ENCODE results near the gene TAF4B.
A peak's percentile ranks its signal among the peaks of the same experiment; 100 is the strongest.
"Not testable (repeated sequence)": the region's sequence is repeated elsewhere in the genome, so short reads cannot be mapped to it uniquely, and the experiment has no call there.

The TAF4B gene

DNA sequence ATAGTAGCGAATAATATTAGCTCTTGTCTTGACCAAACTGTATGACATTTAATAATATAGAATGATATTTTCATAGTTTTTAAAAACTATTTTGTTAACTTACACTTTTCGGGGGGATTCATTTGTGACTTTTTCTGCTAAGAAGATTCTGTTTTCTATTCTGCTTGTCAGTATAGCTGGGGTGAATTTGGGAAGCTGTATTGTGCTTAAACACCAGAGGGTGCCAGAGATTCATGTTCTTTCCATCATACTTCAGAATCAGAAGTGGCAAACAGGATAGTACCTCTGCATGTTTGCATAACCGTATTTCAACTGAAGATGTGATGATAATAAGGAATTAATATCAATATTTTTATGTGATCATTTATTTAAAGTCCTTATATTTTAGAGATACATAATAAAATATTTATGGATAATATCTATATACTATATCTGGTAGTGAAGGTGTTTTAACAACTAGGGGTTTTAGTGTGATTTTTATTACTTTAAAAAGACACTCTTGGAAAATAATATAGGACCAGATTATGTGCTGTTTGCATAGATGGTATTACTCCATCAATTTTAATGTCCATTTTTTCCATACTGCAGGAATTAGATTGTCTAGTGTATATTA lies 81.0 kb downstream of the TAF4B start:
- peak; percentile 68 for DNase-seq

DNA sequence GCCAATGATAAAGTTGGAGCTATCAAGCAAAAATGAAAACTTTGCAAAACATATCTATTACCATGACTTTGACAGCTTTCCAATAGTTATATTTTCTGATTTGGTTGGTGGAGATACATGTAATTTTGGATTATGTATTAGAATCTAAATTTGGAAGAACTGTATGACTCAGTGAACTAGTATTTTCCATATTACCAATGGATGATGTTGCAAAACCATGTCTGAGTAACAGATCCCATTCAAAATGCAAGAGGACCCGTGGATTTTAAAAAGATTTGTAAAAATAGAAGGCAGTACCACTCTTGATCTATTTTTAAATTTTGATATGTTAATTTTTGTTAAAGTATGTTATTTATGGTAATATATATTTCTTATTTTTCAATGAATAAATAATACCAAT lies 83.0 kb downstream of the TAF4B start:
- no peak for DNase-seq

DNA sequence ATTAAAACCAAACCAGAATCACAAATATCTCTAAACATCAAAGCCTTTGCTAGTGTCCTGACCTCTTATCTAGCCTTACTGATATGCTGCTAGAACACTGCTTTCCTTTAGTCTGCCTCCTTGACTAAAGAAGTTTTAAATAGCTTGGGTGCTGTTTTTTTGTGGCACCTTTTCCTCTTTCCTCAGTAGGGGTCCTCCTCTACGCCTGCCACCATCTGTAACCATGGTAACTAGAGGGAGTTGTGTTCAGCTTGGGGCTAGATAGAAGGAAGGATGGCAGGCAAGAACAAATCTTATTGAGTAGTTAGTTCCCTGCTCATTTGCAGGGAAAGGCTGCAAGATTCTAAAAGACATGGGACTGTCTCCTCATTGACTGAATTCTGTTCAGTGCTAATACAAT lies 86.0 kb downstream of the TAF4B start:
- DNase-seq: no peak

DNA sequence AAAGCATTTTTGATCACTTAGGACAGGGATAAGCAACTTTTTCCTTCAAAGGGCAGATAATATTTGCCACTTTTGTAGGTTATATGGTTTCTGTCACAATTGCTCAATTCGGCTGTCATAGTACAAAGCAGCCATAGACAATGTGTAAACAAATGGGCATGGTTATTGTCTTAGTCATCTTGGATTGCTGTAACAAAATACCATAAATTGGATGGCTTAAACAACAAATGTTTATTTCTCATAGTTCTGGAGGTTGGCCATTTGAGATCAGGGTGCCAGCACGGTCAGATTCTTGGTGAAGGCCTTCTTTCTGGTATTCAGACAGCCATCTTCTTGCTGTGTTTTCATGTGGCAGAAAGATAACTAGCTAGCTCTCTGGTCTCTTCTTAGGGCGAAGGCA lies 91.2 kb downstream of the TAF4B start:
- DNase-seq: no peak

DNA sequence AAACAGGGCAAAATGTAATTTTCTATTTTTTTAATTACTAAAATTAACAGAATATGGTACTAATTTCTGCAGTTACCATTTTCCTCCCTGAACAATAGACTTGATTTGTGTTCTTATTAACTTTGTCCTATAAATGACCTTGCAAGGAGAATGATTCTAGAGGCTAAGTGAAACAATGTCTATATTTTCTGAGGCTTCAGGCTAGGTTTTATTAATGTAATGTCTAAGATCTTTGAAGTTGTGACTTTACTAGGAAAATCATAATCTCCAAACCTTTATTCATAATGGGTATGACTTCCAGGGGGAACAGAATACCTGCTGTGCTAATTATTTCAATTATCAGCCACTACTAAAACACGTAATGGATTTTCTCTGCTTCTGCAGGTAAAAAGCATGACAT lies 94.4 kb downstream of the TAF4B start:
- DNase-seq: no peak

DNA sequence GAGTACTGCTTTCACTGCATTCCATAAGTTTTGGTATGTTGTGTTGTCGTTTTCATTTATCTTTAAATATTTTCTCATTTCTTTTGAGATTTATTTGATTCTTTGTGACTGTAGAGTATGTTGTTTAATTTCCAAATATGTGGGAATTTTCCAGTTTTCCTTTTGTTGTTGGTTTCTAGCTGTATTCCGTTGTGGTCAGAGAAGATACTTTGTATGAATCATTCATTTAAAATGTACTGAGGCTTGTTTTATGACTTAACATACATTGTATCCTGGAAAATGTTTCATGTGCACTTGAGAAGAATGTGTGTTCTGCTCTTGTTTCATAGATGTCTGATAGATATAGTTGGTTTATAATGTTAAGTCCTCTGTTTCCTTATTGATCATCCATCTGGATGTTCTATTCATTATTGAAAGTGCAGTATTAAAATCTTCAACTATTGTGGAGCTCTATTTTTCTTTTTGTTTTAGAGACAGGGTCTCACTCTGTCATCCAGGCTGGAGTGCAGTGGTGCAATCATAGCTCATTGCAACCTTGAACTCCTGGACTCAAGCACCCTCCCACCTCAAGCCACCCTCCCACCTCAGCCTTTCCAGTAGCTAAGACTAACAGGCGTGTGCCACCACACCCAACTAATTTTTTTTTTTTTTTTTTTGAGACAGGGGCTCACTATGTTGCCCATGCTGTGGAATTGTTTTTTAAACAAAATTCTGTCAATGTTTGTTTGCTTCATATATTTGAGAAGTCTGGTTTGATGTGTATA lies 96.8 kb downstream of the TAF4B start:
- no peak for DNase-seq

DNA sequence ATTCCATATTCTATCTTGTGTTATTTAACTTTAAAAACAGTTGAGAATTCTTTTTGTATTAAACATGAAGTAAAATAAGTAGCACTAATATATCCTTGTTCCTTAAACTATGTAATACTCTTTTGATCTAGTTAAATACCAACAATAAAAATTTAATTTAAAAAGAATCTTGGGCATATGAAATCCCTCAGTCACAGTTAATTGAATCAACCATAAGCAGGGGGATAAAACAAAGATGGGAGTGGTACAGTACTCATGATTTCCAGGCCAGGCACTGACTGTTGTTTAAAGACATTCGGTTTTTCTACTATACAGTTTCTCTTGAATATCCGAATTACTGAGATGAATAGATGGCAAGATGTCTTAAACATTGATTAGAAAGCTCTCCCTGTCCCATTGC lies 99.5 kb downstream of the TAF4B start:
- no peak for DNase-seq

DNA sequence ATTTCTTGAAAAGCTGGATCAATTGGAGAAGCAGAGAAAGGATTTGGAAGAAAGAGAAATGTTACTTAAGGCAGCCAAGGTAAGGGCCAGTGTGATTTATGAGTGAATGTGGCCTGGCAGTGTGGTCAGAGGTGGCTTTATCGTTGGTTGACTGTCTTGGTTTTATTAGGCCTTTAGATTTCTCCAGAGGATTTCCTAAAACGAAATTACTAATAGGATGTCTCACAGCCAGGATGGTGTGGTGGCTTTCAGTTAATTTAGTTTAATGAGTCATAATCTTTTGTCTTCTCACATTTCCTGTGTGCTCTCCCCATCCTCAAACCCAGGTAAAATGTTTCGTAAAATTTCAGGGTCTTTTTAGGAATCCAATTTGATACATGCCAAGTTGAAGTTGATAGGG lies 100.8 kb downstream of the TAF4B start:
- DNase-seq: no peak

DNA sequence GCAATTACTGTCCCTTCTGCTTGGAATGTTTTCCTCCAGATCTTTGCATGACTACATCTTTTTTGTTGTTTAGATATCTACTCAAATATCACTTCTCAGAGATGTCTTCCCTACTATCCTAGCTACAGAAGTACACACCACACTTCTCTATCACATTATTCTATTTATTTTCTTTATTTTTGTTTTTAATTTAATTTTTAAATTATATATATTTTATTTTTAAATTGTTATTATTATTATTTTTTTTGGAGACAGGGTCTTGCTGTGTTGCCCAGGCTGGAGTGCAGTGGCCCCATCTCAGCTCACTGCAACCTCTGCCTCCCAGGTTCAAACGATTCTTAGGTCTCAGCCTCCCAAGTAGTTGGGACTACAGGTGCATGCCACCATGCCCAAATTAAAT lies 106.7 kb downstream of the TAF4B start:
- no peak for DNase-seq

DNA sequence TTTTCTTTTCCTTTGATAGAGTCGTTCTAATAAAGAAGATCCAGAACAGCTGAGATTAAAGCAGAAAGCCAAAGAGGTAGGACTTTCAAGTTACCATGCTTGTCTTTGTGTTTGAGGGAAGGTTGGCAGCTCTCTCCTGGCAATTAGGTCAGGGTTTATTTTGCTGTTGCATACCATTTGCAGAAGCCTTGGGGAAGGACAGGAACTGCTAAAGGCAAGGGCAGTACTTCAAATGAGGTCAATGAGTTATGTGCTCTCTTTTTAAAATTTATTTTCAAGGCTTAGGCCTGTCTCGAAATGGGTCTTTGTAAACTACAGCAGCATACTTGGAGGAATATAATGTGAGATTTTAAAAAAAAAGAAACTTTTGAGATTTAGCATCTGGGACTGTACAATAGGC lies 108.9 kb downstream of the TAF4B start:
- no peak for DNase-seq

DNA sequence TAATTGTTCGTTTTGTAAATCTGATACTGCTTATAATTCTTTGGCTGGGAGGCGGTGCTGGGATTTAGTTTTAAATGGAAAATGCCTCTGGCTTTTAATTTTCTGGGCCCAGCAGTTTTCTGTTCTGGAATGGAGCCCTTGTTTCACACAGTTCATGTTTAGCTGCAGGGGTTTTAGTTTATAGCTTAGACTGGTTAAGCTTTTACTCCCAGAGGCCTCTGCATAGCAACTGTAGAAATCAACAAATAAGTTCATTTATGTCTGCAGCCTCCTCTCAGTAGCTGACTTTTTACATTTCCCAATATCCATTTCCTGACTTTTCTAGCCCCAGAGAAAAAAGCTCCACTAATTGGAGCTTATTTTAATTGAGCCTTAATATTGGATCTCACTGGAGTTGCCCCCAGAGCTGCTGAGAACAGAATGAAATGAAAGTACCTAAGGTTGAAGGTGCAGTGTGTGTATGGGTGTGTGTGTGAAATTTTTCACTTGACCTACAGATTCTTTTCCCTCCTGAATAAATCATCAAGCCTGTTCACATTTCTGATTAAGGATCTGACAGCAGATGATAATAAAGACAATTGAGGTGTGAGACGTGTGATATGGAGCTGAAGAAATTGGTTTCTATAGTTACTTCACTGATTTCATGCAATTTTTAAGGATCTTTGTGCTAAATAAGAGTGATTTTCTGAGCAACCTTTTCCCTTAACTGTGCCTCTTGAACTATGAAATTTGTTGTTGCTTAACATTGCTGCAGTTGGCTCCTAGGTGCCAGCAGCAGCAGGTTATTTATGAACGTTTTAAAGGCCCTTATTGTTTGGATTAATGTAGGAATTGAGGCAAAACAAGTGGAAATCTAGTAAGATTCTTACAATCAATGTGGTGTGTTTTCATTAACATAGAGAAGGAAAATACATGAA lies 109.6 kb downstream of the TAF4B start:
- no peak for DNase-seq

DNA sequence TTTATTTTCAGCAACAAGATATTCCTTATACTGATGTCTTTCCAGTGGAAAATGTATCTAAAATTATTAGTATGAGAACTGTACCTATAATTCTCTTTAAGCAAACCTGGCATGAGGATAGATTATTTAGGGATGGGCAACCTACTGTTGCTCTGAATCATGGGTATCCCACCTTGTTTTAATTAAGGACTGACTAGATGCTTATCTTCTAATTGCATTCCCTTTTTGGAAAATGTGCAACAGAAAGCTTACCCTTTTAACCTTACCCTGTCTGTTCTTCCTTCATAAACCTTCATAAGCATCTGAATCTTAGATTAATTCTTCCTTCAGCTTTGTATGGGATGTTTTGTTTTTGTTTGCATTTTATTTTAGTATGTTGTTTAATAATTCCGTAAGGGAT lies 110.3 kb downstream of the TAF4B start:
- DNase-seq: no peak

DNA sequence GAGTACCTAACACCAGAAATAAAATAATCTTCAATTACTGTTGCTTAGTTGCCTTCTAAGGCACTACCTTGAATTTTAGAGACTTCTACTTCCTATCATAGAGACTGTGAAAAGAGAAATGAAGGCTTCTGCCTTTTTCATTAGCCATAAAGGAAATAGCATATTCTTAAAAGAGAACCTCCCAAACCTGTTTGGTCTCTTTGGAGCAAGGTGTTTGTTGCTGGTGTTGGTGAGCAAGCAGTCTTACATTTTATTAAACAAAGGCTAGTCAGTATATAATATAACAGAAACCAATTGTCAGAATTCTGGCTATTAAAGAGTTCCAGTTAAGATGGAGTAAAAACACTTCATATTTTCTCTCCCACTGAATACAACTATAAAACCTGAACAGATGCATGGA lies 116.4 kb downstream of the TAF4B start:
- no peak for DNase-seq

DNA sequence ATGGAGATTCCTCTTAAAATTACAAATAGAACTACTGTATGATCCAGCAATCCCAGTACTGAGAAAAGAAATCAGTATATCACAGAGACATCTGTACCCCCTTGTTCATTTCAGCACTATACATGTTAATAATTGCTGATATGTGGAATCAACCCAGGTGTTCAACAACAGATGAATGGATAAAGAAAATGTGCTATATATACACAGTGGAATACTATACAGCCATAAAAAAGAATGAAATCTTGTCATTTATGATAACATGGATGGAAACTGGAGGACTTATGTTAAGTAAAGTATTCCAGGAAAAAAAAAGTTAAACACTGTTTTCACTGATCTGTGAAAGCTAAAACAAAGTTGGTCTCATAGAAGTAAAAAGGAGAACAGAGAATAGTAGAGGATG lies 124.7 kb downstream of the TAF4B start:
- no peak for DNase-seq

DNA sequence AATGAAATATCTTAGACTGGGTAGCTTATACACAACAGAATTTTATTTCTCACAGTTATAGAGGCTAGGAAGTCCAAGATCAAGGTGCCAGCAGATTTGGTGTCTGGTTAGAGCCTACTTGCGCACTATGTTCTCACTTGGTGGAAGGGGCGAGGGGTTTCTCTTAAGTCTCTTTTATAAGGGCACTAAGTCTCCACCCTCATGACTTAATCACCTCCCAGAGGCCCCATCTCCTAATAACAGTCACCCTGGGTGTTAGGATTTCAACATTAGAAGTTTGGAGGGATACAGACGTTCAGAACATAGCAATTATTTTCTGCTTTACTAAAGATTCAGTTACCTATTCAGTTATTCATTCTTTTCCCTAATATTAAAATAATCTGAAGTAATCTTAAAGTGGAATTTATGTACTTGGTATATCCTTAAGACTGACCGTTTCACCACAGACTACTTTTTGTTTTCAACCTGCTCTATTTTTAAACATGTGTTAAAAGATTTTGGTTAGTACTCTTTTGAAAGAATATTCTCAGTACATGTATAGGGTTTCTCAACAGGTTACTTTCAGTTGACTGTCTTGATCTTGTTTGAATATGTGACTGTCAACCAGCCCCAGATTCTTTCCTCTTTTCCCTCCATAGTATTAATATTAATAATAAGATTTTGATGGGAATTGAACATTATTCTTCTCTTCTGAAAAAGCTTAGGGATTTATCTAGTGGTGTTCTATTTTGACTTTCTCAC lies 130.0 kb downstream of the TAF4B start:
- DNase-seq: no peak

DNA sequence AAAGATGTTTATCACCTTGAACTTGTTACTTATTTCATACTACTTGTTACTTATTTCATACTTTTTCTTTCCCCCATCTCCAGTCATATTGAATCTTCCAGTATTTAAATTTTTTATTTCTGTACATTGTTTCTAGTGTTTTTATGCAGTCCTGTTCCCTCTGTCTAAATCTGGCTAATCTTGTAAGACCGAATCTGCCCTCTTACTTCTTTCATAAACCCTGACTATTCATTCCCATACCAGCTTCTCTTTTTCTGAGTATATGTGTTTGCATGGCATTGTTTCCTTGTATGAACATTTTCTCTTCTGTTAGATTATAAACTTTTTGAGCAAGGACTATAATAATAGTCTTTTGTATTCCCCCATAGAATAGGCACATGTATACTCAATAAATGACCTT lies 131.7 kb downstream of the TAF4B start:
- DNase-seq: no peak

DNA sequence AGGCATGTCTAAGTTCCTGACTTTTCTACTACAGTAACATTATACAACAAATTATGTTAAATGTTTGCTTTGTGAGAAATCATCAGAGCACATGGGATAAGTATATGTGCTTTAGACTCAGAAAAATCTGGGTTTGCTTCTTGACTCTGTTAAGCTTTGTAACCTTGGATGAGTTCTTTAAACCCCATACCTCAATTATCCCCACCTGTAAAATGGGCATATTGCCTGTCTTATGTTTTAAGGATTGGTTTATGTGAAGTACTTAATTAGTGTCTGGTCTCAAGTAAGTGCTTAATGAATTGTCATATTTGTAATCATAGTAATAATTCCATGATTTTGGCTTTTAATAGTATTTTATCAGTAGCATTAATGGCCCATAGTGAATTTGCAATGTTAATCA lies 135.8 kb downstream of the TAF4B start:
- DNase-seq: no peak

DNA sequence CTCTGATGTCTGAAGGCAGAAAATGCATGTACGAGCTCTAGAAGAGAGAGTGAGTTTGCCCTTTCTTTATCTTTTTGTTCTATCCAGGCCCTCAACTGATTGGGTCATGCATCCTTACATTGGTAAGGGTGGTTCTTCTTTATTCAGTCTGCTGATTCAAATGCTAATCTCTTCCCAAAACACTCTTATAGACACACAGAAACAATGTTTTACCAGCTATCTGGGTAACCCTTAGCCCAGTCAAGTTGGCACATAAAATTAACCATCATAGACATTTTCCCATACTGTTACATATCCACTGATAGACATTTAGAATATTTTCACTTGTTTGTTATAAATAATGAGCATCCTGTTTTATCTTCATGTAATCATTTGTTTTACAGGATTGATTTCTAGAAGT lies 141.2 kb downstream of the TAF4B start:
- no peak for DNase-seq

DNA sequence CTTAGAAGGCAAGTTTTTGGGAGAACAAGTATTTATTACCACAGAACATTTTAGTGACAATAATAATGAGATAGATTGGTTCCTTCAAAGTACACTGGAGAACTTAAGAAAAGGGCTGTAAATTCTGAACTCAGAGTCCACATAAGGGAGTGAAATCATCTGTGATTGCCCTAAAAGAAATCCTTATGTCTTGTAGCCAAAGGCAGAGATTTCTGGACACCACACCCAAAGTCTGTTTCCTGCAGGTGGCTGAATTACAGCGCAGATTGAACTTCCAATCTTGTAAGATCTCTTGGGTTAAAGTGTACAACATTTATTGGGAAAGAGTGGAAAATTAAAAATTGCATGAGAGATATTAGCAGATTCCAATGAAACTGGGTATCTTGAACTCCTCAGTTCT lies 143.8 kb downstream of the TAF4B start:
- DNase-seq: no peak

DNA sequence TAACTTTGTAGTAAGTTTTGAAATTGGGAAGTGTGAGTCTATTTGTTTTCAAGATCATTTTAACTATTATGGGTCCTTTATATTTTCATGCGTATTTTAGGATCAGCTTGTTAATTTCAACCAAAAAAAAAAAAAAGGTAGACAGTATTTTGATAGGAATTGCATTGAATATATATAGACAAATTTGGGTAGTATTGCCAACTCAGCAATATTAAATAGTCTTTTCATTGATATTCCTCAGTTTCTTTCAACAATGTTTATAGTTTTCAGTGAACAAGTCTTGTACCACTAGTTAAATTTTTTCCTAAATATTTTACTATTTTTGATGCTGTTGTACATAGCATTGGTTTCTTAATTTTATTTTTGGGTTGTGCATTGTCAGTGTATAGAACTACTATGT lies 149.9 kb downstream of the TAF4B start:
- no peak for DNase-seq

DNA sequence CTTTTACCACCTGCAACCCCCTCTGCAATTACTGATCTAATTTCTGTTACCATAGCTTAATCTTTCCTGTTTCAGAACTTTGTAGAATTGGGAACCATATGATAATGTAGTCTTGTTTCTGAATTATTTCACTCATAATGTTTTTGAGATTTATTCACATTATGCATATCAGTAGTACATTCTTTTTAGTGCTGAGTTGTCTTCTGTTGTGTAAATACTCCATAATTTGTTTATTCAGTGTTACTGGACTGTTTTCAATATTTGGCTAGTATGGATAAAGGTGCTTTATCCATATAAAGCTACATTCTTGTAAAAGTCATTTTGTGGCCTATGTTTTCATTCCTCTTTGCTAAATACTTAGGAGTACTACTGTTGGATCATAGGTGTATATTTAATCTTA lies 152.5 kb downstream of the TAF4B start:
- DNase-seq: no peak

DNA sequence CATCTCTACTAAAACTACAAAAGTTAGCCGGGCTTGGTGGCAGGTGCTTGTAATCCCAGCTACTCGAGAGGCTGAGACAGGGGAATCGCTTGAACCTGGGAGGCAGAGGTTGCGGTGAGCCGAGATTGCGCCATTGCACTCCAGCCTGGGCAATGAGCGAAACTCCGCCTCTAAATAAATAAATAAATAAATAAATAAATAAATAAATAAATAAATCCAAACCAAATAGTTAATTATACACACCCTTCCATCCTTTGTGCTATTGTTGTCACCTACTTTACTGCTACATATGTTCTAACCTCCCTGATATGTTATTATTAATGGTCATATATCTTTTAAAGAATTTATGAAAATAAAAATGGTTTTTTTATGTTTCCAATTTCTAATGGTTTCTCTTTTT lies 155.3 kb downstream of the TAF4B start:
- not testable (repeated sequence) for DNase-seq
